SK-N-MC (cell line): ENCODE results near the gene AK4.
A peak's percentile ranks its signal among the peaks of the same experiment; 100 is the strongest.

Experiments used
- EZH2 ChIP-seq: fragments of 200-600 bp; sonication (generic); IDR thresholded peaks from one replicate; pipeline ENCODE4 v1.6.1; 2017; ENCODE audit warnings: antibody characterized with exemption
- FOXP2 ChIP-seq: optimal IDR thresholded peaks from 2 replicates; pipeline ENCODE3; 2011; ENCODE audit warnings: mild to moderate bottlenecking, moderate library complexity; ENCODE audit not compliant: insufficient read depth; ENCODE audit errors: extremely low read length, control extremely low read depth
- POLR2AphosphoS5 ChIP-seq: IDR thresholded peaks from 2 replicates; pipeline ENCODE4 v1.6.1; 2012; ENCODE audit warnings: mild to moderate bottlenecking, low read depth, low read length, borderline replicate concordance

DNA sequence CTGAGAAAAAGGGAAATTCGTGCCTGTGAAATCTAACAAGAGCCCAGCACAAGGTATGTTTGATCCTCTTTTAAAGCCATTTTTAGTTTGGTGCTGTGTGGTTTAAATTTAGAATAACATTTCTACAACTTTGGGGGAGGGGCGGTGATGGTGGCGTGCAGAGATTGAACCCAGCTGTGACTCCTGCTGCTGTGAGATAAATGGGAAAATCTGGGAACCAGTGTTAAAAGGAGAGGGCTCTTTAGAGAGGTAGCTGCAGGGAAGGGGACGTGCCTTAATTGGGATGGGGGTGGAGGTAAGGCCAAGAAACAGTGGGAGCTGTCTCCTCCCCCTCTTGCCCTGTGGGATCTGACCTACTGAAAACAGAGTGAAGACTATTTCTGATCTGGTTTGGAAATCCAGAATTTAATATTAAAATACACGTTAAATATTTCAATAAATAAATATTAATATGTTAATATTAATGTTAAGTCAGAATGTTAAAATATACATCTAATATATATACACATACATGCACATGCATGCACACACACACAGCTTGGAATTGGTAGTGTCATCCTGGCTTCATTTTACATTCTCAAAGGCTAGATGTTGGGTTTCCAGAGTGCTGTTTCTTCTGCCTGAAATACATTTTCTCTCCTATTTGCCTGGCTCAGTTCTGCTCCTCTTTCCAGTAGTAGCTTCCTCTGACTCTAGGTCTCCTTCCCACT, 131.2 kb downstream of the AK4 start:
- TF ChIP-seq POLR2AphosphoS5: no peak
- TF ChIP-seq EZH2: no peak
- TF ChIP-seq FOXP2: peak; percentile 20
